Body of pancreas (tissue), 4 donors: ENCODE data around the gene PI4K2A.

ENCODE experiments used
- CTCF ChIP-seq, 7 experiments: fragments of 450-650 bp in 4 of 7; fragments of 200-600 bp in 3 of 7; sonication (generic) in 3 of 7; IDR thresholded peaks; one replicate each; pipeline ENCODE4 v1.5.1; 2016 to 2019; ENCODE audit warnings: antibody characterized with exemption in 7 of 7
- POLR2A ChIP-seq, 3 donors: fragments of 450-650 bp; IDR thresholded peaks; one replicate each; pipeline ENCODE4 v1.6.1; 2016; ENCODE audit warnings: antibody characterized with exemption in 3 of 3, mild to moderate bottlenecking in 2 of 3

- TF ChIP-seq CTCF (IDR thresholded peaks at IDR 0.05) (peak; percentile 76 to 85 (median 83)), POLR2A (IDR thresholded peaks at IDR 0.05) (no peak)
Measured at GRCh38 chr10:97701438-97702069, 61.1 kb downstream of the PI4K2A start.
